ENCODE data around the gene FBXL22. TPM values are rescaled to one million over a fixed set of nuclear protein-coding genes. Genes with fewer than 3 reads are reported as not detected.

FBXL22 gene
- total RNA-seq, 1 donor from 2014 or later: 0.63 TPM

GRCh38 chr15:63638839-63639238 is 41.7 kb downstream of the FBXL22 start:
- H3K9me3 Mint-ChIP-seq: no peaks in the 10 kb centered on the region
- no peak overlapping the region for H3K27ac Mint-ChIP-seq
- peaks cover 31% of the 10 kb centered on the region for H3K36me3 Mint-ChIP-seq
- DNase-seq (ENCODE audit: low spot score in 2 of 2, unreplicated experiment in 2 of 2): no peak
- H3K4me3 Mint-ChIP-seq: no peak overlapping the region
- no peak for TF ChIP-seq CTCF (IDR thresholded peaks at IDR 0.05; ENCODE audit: unreplicated experiment)
- H3K4me1 Mint-ChIP-seq: no peaks in the 10 kb centered on the region
- no peaks in the 10 kb centered on the region for H3K27me3 Mint-ChIP-seq (ENCODE audit: low read depth)

- Mint-ChIP-seq H3K27ac (no peak overlapping the region), H3K27me3 (ENCODE audit: low read depth) (no peaks in the 10 kb centered on the region), H3K4me1 (no peaks in the 10 kb centered on the region), H3K9me3 (no peaks in the 10 kb centered on the region), H3K4me3 (no peak overlapping the region), H3K36me3 (peaks cover 26% of the 10 kb centered on the region)
- TF ChIP-seq CTCF (IDR thresholded peaks at IDR 0.05; ENCODE audit: unreplicated experiment): no peak
- no peak for DNase-seq (ENCODE audit: low spot score in 2 of 2, unreplicated experiment in 2 of 2)
Measured at GRCh38 chr15:63640146-63640545, 43.0 kb downstream of the FBXL22 start.

Other genes with a start within 250 kb of the FBXL22 start
- gene CA12, start 215.5 kb upstream of the FBXL22 start, total RNA-seq: 1.0 to 1.6 TPM (median 1.3 TPM) in 3 replicates
- gene USP3, start 92.8 kb upstream of the FBXL22 start, total RNA-seq: 65.7 to 72.7 TPM (median 71.7 TPM) in 3 replicates
- 73.1 to 75.5 TPM (median 74.9 TPM) in 3 replicates for gene HERC1, start 236.6 kb downstream of the FBXL22 start, total RNA-seq

Measured in mesothelial cell of epicardium (in vitro differentiated cells).